GM12891 (cell line): ENCODE data around the gene FAM83G. TPM values are rescaled to one million over a fixed set of nuclear protein-coding genes. Genes with fewer than 3 reads are reported as not detected.
"Not testable (repeated sequence)": the region's sequence is repeated elsewhere in the genome, so short reads cannot be mapped to it uniquely, and the experiment has no call there.

Source experiments
- DNase-seq: peaks from one replicate; pipeline ENCODE4 v3.0.0; 2011; ENCODE audit warnings: low spot score; ENCODE audit not compliant: insufficient read length
- FAIRE-seq: peaks from 2 replicates; lab custom pipeline; 2011; peaks lifted over from hg19 to GRCh38; lab: Jason Lieb, UNC
- PAX5 ChIP-seq: IDR thresholded peaks from 2 replicates; pipeline ENCODE4 v1.6.1; 2011; ENCODE audit warnings: low read length, moderate library complexity, mild to moderate bottlenecking; ENCODE audit not compliant: insufficient read depth, severe bottlenecking
- POLR2A ChIP-seq: IDR thresholded peaks from 2 replicates; pipeline ENCODE4 v1.6.1; 2011; ENCODE audit warnings: low read depth, low read length, control low read depth
- POLR2AphosphoS5 ChIP-seq: IDR thresholded peaks from 2 replicates; pipeline ENCODE4 v1.6.1; 2011; ENCODE audit warnings: low read depth, low read length, control low read depth
- POU2F2 ChIP-seq: IDR thresholded peaks from 2 replicates; pipeline ENCODE4 v1.6.1; 2011; ENCODE audit warnings: low read depth, mild to moderate bottlenecking, control low read depth, low read length, moderate library complexity
- SPI1 ChIP-seq: IDR thresholded peaks from 2 replicates; pipeline ENCODE4 v1.6.1; 2011; ENCODE audit warnings: low read depth, low read length, control low read depth
- TAF1 ChIP-seq: IDR thresholded peaks from 2 replicates; pipeline ENCODE4 v1.6.1; 2011; ENCODE audit warnings: low read depth, low read length, control low read depth
- polyA plus RNA-seq: library from polyadenylated mRNA; unstranded; fragments of >200 nt; gene quantifications from one replicate; pipeline ENCODE4 v1.2.1, GENCODE V29; 2012; ENCODE audit warnings: low read depth, missing spikeins, inconsistent platforms; ENCODE audit not compliant: missing spikeins

Gene FAM83G
- 3.9 TPM for polyA plus RNA-seq

DNA sequence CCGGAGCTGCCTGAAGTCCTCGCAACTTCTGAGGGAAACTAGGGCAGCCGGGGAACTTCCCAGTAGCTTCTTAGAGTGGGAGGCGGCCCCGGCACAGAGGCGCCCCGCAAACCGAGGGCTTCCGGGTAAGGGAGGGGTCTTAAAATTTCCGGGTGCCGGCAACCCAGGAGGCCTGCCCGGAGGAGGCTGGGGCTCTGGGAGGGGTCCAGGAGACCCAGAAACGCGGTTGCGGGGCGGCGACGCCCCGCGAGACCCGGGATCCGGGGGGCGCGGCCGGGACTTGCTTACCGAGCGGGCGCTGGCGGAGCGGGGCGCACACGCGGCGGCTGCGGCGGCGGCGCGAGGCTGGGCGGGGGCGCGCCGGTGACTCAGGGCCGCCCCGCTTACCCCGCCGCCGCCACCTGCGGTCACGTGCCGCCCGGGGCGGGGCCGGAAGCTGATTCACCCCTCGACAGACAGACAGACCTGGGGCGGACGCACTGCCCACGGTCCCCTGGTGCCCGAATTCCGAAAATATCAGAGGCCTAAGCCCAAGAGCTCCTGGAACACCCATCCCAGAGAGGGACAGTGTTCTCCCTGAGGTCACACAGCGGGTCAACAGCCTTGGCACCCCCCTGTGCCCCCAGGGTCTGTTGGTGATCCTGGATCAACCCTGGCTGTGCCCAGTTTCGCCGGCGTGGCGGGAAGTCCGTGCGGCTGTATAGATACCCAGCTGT is at the start of gene FAM83G:
TSS of gene FAM83G (minus strand) at position 344 of the 716 bp plus-strand sequence. CDS start 723 bp downstream, outside the sequence.
- FAIRE-seq, result peak; percentile 97
- TF ChIP-seq POLR2A (peak; percentile 15; the same call in 1 of the 2 replicates), SPI1 (no peak), POU2F2 (no peak), PAX5 (no peak), POLR2AphosphoS5 (peak; percentile 53; the same call in 1 of the 2 replicates), TAF1 (no peak)
- peak; percentile 93 for DNase-seq

- DNase-seq, result not testable (repeated sequence)
- peak; percentile 35 for FAIRE-seq
These were observed 44.3 kb upstream of the FAM83G start for GRCh38 chr17:19048826-19049225.

DNA sequence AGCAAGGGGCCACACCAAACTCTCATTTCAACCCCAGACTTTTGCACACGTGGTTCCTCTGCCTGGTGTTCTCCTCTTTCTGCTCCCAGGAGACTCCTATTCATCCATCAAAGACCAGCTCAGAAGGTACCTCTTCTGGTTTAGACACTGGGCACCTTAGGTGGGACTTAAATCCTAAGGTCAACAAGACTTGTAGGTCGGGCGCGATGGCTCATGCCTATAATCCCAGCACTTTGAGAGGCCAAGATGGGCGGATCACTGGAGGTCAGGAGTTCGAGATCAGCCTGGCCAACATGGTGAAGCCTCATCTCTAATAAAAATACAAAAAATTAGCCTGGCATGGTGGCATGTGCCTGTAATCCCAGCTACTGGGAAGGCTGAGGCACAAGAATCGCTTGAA is 42.9 kb upstream of the FAM83G start:
- FAIRE-seq, DNase-seq: not testable (repeated sequence)

- peak; percentile 98 for FAIRE-seq
- DNase-seq, result not testable (repeated sequence)
These were observed 42.3 kb upstream of the FAM83G start, which contains the start of gene GRAP for GRCh38 chr17:19046782-19047375. TSS of gene GRAP (minus strand) at chr17:19046957. CDS start at chr17:19046926, 31 bp downstream.

DNA sequence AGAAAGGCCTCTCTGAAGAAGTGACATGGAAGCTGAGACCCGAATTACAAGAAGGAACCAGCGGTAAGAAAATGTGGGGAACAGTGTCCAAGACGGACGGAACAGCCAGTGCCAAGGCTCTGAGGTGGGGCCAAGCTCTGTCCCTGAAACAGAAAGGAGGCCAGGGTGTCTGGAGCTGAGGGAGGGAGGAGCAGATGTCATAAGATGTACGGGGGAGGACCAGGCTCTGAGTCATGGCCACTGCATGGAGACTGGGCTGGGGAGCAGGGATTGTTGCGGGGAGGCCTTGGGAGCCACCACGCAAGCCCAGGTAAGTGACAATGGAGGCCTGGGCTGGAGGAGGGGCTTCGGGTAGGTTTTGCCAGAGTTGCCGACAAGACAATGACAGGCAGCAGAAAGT is 40.1 kb upstream of the FAM83G start:
- FAIRE-seq, DNase-seq: not testable (repeated sequence)

- not testable (repeated sequence) for DNase-seq
- FAIRE-seq, result peak; percentile 99
These were observed 38.5 kb upstream of the FAM83G start for GRCh38 chr17:19043032-19043431.

GRCh38 chr17:19042369-19042768 is 37.8 kb upstream of the FAM83G start:
- DNase-seq, result not testable (repeated sequence)
- peak; percentile 40 for FAIRE-seq

DNA sequence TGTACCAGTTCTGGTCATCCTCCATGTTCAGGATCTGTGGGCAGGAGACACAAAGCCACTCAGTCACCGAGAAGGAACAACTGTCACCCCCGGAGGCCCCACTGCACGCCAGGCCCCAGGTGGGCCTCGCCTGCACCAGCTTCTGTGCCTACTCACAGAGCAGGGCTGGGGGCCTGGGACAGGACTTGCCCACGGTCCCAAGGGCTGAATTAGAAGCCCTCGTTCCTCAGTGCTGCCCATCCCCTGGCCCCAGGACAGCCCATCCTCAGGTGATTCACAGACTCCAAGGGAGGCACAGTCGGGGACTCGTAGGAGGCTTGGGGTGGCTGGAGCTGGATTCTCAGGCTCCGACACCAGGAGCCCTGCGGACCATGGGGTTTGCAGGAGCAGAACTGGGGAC is 37.3 kb upstream of the FAM83G start:
- FAIRE-seq, result peak; percentile 83
- DNase-seq, result not testable (repeated sequence)

- peak; percentile 99 for FAIRE-seq
- not testable (repeated sequence) for DNase-seq
These were observed 35.8 kb upstream of the FAM83G start for GRCh38 chr17:19040350-19040749.

GRCh38 chr17:19038730-19039129 is 34.2 kb upstream of the FAM83G start:
- DNase-seq, FAIRE-seq: not testable (repeated sequence)

DNA sequence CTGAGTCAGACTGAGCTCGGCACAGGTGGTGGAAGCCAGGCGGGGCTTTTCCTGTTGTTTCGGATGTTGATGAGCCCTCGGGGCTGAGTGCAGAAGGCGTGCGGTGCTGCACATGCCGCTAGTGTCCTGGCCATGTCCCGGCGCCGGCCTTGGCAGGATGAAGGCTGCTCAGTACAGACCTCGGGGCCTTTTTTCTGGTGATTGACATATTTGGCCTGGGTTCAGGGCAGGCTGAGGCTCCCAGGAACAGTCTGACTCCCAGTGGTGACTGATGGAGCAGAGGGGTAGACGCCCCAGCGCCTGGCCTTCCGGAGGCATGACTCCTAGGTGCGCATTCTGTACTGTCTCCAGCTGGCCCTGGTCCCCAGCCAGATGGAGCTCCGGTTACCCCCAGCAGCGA is 33.4 kb upstream of the FAM83G start:
- not testable (repeated sequence) for DNase-seq, FAIRE-seq

DNA sequence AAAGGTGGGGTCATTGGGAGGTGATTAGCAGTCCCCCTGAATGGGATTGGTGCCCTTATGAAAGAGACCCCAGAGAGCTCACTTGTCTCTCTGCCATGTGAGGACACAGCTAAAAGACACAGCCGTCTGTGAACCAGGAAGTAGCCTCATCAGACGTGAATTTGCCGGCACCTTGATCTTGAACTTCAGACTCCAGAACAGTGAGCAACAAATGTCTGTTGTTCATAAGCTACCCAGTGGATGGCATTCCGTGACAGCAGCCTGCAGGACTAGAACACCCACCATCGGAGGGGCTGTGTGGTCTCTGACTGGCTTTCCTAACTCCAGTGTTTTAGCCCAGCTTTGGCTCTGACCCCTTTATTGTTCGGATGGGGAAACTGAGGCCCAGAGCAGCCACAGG is 33.0 kb upstream of the FAM83G start:
- peak; percentile 95 for FAIRE-seq

DNA sequence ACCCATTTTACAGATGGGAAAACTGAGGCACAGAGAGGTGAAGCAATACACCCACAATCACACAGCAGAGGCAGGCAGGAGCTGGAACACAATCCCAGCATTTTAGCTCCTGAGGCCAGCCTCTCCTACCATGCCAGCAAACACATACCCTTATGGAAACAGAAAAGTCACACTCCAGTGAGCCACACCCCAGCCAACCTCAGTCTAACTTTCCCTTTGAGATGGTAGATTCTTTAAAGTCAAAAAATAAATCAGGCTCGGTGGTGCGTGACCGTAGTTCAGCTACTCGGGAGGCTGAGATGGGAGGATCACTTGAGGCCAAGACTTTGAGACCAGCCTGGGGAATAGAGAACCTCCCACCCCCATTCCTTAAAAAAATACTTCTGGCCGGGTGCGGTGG is 31.6 kb upstream of the FAM83G start:
- FAIRE-seq, DNase-seq: not testable (repeated sequence)

More for the DNA sequence above, 33.0 kb upstream of the FAM83G start:
- DNase-seq, result not testable (repeated sequence)

DNA sequence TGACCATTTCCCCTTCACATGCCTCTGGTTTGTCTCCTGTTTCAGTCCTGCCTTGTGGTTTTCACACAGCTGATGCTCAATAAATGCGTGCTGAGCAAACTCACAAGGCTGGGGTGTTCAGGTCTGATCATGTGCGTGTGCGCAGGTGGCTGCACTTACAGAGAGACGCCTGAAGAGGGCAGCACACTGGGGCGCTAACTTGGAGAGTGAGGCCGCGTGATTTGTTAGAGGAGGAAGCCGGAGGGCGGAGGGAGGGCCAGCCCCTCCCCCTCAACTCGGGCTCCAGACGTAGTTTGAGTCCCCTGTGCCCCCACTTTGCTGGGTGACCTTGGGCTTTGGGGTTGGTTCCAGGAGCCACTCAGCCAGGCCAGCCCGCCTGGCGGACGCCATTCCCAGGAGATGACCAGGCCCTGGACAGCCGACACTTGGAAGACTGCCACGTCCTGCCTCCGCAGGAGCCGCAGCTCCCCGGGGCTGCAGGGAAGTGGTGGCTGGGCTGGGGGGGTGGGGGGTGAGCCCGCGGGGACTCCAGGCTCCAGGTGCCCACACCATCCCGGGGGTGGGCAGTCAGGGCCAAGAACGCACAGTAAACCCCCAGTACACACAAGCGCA is 27.9 kb upstream of the FAM83G start:
- FAIRE-seq, result peak; percentile 99
- not testable (repeated sequence) for DNase-seq

DNA sequence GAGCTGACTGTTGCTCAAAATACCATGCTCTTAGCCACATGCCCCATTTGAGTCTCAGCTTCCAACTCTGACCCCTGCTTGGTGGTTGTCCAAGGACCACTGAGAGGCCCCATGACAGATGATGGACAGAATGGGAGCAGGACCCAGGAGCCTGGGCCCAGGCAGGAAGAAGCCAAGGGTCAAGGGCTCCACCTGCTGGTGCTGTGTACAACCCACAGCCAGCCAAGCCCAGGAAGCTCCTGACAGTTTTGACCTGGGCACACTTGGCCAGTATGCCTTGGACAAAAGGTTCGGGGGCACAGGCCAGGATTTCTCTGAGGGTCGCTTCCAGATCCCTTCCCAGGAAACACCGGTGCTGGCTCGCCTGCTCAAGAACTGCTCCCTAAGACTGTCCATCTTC is 27.2 kb upstream of the FAM83G start:
- FAIRE-seq, result peak; percentile 80
- not testable (repeated sequence) for DNase-seq

GRCh38 chr17:19030771-19031449 is 26.3 kb upstream of the FAM83G start:
- not testable (repeated sequence) for FAIRE-seq, DNase-seq

DNA sequence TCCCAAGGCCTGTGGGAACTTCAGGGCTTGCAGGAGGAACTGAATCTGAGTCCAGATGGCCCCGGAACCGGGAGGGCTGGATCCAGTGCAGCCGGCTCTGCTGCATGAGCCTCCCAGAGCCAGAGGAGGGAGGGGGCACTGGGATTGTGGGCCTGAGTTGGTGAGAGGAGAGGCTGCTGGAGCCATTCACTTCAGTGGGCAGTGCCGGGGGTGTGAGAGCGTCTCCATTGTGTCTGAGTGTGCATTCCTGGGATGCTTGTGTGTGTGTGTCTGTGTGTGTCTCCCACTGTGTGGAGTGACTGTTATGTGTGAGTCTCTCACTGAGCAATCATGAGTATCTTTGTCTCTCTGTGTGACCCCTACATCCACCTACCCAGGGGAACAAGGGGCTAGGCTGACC is 25.2 kb upstream of the FAM83G start:
- not testable (repeated sequence) for FAIRE-seq

GRCh38 chr17:19028671-19029070 is 24.1 kb upstream of the FAM83G start:
- DNase-seq, result not testable (repeated sequence)
- peak; percentile 38 for FAIRE-seq

More for the DNA sequence above, 25.2 kb upstream of the FAM83G start:
- DNase-seq, result not testable (repeated sequence)
